HEK293 (cell line): ENCODE results near the gene TMEM244.

Experiments used
- GLI4 ChIP-seq: fragments of 450-650 bp; formaldehyde crosslinking; IDR thresholded peaks from 2 replicates; pipeline ENCODE4 v1.5.1; 2016; ENCODE audit warnings: missing biosample characterization, missing genetic modification characterization
- PBX3 ChIP-seq: sonication (generic); formaldehyde crosslinking; IDR thresholded peaks from 2 replicates; pipeline ENCODE4 v1.8.1; 2022; ENCODE audit warnings: mild to moderate bottlenecking, moderate library complexity, missing genetic modification reagents
- YY1 ChIP-seq: fragments of 450-650 bp; formaldehyde crosslinking; IDR thresholded peaks from 2 replicates; pipeline ENCODE4 v1.5.1; 2018; ENCODE audit warnings: missing biosample characterization, missing genetic modification characterization
- ZBTB10 ChIP-seq: fragments of 450-650 bp; formaldehyde crosslinking; IDR thresholded peaks from 2 replicates; pipeline ENCODE4 v1.5.1; 2016; ENCODE audit warnings: missing biosample characterization, missing genetic modification characterization

- no peak for TF ChIP-seq YY1 (tag by site-specific recombination)
- TF ChIP-seq GLI4: no peak
- TF ChIP-seq PBX3 (CRISPR knock-in tag): no peak
- no peak for TF ChIP-seq ZBTB10
Observed at GRCh38 chr6:129866256-129866655, 5.1 kb upstream of the TMEM244 start.
